Body of pancreas (tissue), 4 donors: ENCODE results near the gene PPDPF. TPM values are rescaled to one million over a fixed set of nuclear protein-coding genes. Genes with fewer than 3 reads are reported as not detected.
"Not testable (repeated sequence)": the region's sequence is repeated elsewhere in the genome, so short reads cannot be mapped to it uniquely, and the experiment has no call there.

Experiments
- ATAC-seq: fragments of 150-250 bp; one replicate; pipeline ENCODE4 v1.9.1; 2016
- DNase-seq, 4 donors: peaks; one replicate each; pipeline ENCODE4 v3.0.0-alpha.2; 2019
- H3K27ac ChIP-seq, 4 donors: fragments of 200-600 bp; sonication (generic); 1 replicate in 3 of 4; 2 replicates in 1 of 4; pipeline versions ENCODE4 v1.5.1 to v1.6.1; 2016 to 2019; ENCODE audit warnings: mild to moderate bottlenecking in 1 of 4, mixed read lengths in 1 of 4, moderate library complexity in 1 of 4
- H3K27me3 ChIP-seq, 2 donors: fragments of 200-600 bp; sonication (generic); one replicate each; pipeline ENCODE4 v1.6.0; 2016; ENCODE audit warnings: mild to moderate bottlenecking in 1 of 2
- H3K36me3 ChIP-seq, 2 donors: fragments of 200-600 bp; sonication (generic); replicated peaks in 1 of 2; 2 replicates each; pipeline ENCODE4 v1.5.1; 2016; ENCODE audit warnings: low read depth in 2 of 2; ENCODE audit not compliant: insufficient read depth in 1 of 2
- H3K4me1 ChIP-seq: fragments of 200-600 bp; sonication (generic); one replicate; pipeline ENCODE4 v1.6.0; 2016
- H3K4me3 ChIP-seq, 2 donors: fragments of 200-600 bp; sonication (generic); 1 replicate in 1 of 2; 2 replicates in 1 of 2; pipeline ENCODE4 v1.5.1; 2016 to 2019
- H3K9me3 ChIP-seq, 3 donors: fragments of 200-600 bp; sonication (generic); 1 replicate in 2 of 3; 2 replicates in 1 of 3; pipeline ENCODE4 v1.5.1; 2016
- POLR2A ChIP-seq, 3 donors: fragments of 450-650 bp; IDR thresholded peaks; one replicate each; pipeline ENCODE4 v1.6.1; 2016; ENCODE audit warnings: antibody characterized with exemption in 3 of 3, mild to moderate bottlenecking in 2 of 3
- WGBS, 2 donors: methylation state at CpG; one replicate each; pipeline ENCODE4 v1.1.5; 2017; 5-methylcytosine and 5-hydroxymethylcytosine counted together
- intact Hi-C: fragments of 100-400 bp; cut with DNase I; formaldehyde crosslinking; loops from one replicate; pipeline ENCODE4 v1.15.1; 2023
- total RNA-seq, 2 donors: library from RNA; depleted of rRNA; stranded (reverse); fragments of >200 nt; gene quantifications; one replicate each; pipeline ENCODE4 v1.1.0, GENCODE V29; 2016
- TF ChIP-seq, protein P1 (sequence below), 7 experiments: fragments of 450-650 bp in 4 of 7; fragments of 200-600 bp in 3 of 7; sonication (generic) in 3 of 7; IDR thresholded peaks; one replicate each; pipeline ENCODE4 v1.5.1; 2016 to 2019; ENCODE audit warnings: antibody characterized with exemption in 7 of 7

The PPDPF gene
- total RNA-seq, 2 donors from 2014 or later, result 69.9 to 106 TPM

GRCh38 chr20:63508072-63508768 lies 12.3 kb upstream of the PPDPF start:
- peaks cover 0 to 13% (median 0%) of the 10 kb centered on the region in 3 donors for H3K9me3 ChIP-seq
- H3K27me3 ChIP-seq, result peaks cover 0 to 10% of the 10 kb centered on the region in 2 donors
- TF ChIP-seq, protein P1, sequence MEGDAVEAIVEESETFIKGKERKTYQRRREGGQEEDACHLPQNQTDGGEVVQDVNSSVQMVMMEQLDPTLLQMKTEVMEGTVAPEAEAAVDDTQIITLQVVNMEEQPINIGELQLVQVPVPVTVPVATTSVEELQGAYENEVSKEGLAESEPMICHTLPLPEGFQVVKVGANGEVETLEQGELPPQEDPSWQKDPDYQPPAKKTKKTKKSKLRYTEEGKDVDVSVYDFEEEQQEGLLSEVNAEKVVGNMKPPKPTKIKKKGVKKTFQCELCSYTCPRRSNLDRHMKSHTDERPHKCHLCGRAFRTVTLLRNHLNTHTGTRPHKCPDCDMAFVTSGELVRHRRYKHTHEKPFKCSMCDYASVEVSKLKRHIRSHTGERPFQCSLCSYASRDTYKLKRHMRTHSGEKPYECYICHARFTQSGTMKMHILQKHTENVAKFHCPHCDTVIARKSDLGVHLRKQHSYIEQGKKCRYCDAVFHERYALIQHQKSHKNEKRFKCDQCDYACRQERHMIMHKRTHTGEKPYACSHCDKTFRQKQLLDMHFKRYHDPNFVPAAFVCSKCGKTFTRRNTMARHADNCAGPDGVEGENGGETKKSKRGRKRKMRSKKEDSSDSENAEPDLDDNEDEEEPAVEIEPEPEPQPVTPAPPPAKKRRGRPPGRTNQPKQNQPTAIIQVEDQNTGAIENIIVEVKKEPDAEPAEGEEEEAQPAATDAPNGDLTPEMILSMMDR (IDR thresholded peaks at IDR 0.05), result no peak
- TF ChIP-seq POLR2A (IDR thresholded peaks at IDR 0.05), result no peak
- WGBS, 2 donors, result 68 to 78% methylated on average over 33 of the region's 33 CpGs
- intact Hi-C loops, result no loop called here
- H3K27ac ChIP-seq, result no peak overlapping the region
- no peaks in the 10 kb centered on the region for H3K4me1 ChIP-seq
- no peak for ATAC-seq
- H3K4me3 ChIP-seq, result no peak overlapping the region
- DNase-seq, result no peak
- H3K36me3 ChIP-seq, result no peaks in the 10 kb centered on the region

GRCh38 chr20:63509088-63509564 lies 11.4 kb upstream of the PPDPF start:
- DNase-seq, result no peak
- WGBS, 2 donors, result 73 to 74% methylated on average over 9 of the region's 9 CpGs

GRCh38 chr20:63513207-63513606 lies 7.4 kb upstream of the PPDPF start:
- DNase-seq, result no peak
- ATAC-seq, result no peak

More at GRCh38 chr20:63509088-63509564, 11.4 kb upstream of the PPDPF start:
- Histone ChIP-seq H3K27me3 (peaks cover 0 to 10% of the 10 kb centered on the region in 2 donors), H3K4me1 (no peaks in the 10 kb centered on the region), H3K36me3 (no peaks in the 10 kb centered on the region), H3K4me3 (no peak overlapping the region), H3K27ac (no peak overlapping the region), H3K9me3 (peaks cover 0 to 13% (median 0%) of the 10 kb centered on the region in 3 donors)
- intact Hi-C loops, result no loop called here
- ATAC-seq, result no peak
- no peak for TF ChIP-seq POLR2A (IDR thresholded peaks at IDR 0.05)
- TF ChIP-seq, protein P1 (IDR thresholded peaks at IDR 0.05), result no peak

DNA sequence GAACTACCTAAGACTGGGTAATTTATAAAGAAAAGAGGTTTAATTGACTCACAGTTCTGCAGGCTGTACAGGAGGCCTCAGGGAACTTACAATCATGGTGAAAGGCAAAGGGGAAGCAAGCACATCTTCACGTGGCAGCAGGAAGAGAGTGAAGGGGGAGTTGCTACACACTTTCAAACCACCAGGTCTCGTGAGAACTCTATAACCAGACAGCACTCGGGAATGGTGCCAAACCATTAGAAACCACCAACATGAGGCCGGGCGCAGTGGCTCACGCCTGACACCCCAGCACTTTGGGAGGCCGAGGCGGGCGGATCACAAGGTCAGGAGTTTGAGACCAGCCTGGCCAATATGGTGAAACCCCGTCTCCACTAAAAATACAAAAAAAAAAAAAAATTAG lies 6.0 kb upstream of the PPDPF start:
- H3K27ac ChIP-seq, H3K27me3 ChIP-seq, H3K9me3 ChIP-seq, intact Hi-C loops, H3K36me3 ChIP-seq, H3K4me3 ChIP-seq, ATAC-seq, H3K4me1 ChIP-seq, DNase-seq: not testable (repeated sequence)
- WGBS, 2 donors, result 72 to 76% methylated on average over 10 of the region's 10 CpGs

More at GRCh38 chr20:63513207-63513606, 7.4 kb upstream of the PPDPF start:
- Histone ChIP-seq H3K9me3 (no peaks in the 10 kb centered on the region), H3K27ac (no peak overlapping the region), H3K36me3 (no peaks in the 10 kb centered on the region), H3K4me3 (no peak overlapping the region), H3K27me3 (peaks cover 0 to 5% of the 10 kb centered on the region in 2 donors), H3K4me1 (no peaks in the 10 kb centered on the region)
- intact Hi-C loops, result no loop called here
- 81 to 83% methylated on average over 3 of the region's 3 CpGs for WGBS, 2 donors
- TF ChIP-seq, protein P1 (IDR thresholded peaks at IDR 0.05), result no peak

DNA sequence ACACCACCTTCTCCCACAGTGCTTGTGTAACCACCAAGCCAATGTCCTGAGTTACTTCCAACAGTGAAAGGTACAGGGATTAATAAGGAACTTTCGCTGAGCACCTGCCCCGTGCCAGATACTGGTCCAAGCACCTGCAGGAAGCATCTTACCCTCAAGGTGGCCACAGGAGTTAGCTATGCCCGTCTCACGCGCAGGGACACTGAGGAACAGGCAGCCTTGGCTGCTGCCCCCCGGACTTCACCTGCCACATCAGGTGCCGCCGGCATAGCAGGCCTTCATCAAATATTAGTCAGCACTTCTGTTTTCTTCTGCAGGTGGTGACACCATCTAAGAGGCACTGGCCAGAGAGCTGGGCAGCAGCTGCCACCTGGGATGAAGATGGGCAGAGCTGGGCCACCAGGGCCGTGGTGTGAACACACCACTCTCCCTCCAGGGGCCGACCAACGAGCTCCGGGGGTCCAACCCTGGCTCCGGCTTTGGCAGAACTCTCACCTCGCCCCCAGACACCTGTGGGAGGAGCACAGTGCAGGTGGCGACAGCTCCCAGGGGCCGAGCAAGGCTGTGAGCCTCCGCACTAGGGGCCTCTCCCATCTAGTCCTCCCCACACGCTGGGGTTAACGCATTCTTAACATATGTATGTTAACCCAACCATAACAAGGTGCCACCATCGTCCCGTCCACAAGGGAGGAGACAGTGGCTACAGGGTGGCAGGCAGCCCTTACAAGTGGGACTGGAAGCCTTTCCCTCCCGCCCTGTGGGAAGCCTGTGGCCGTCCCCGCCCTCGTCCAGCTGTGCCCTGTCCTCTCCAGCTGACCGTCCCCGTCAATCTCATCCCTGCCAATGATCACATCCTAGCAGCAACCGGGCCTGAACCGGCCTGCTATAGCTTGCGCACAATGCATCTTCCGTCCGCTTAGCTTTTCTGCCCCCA lies 2.9 kb upstream of the PPDPF start:
- Histone ChIP-seq H3K9me3 (no peaks in the 10 kb centered on the region), H3K4me1 (peaks cover 24% of the 10 kb centered on the region), H3K27ac (no peak overlapping the region), H3K4me3 (no peak overlapping the region), H3K36me3 (no peaks in the 10 kb centered on the region), H3K27me3 (peaks cover 0 to 1% of the 10 kb centered on the region in 2 donors)
- TF ChIP-seq POLR2A (IDR thresholded peaks at IDR 0.05), result no peak
- TF ChIP-seq, protein P1 (IDR thresholded peaks at IDR 0.05), result no peak
- DNase-seq (no peak), ATAC-seq (no peak)
- intact Hi-C loops, result no loop called here
- 86 to 92% methylated on average over 17 to 32 of the region's 32 CpGs for WGBS, 2 donors
